ENCODE data around the gene SPSB1. TPM values are rescaled to one million over a fixed set of nuclear protein-coding genes. Genes with fewer than 3 reads are reported as not detected.

SPSB1 gene
- total RNA-seq, 2 donors from 2014 or later, result 20.4 to 26.9 TPM

DNA sequence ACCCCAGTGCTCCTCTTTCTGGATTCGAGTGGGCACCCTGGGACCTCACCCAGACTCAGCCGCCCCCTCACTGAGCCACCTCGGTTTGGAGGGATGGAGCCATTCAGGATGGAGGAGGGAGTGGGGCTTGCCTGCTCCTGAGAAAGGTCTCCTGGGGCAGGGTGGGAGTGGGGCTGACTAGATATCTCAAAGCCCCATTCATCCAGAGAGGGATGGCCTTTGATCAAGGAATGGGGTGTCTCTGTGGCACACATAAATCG is 10.1 kb upstream of the SPSB1 start:
- no peak for DNase-seq
- peaks cover 10% of the 10 kb centered on the region for H3K27me3 Mint-ChIP-seq (ENCODE audit: insufficient read depth)
- peaks cover 10% of the 10 kb centered on the region for H3K9me3 Mint-ChIP-seq
- Histone ChIP-seq H3K27me3 (ENCODE audit: control insufficient read depth, insufficient read depth, low read length, poor library complexity, severe bottlenecking) (no peaks in the 10 kb centered on the region), H3K4me3 (ENCODE audit: low read length) (no peak overlapping the region), H3K9ac (ENCODE audit: extremely low read depth, low read length, poor library complexity, severe bottlenecking) (no peak overlapping the region), H3K36me3 (ENCODE audit: control insufficient read depth, insufficient read depth, low read length) (no peaks in the 10 kb centered on the region), H3K9me3 (ENCODE audit: control insufficient read depth, low read length) (peaks cover 3% of the 10 kb centered on the region), H3K27ac (ENCODE audit: low read depth, low read length) (no peak overlapping the region), H3K4me1 (ENCODE audit: control insufficient read depth, insufficient read depth, low read length) (peaks cover 3% of the 10 kb centered on the region)
- no peaks in the 10 kb centered on the region for H3K36me3 Mint-ChIP-seq (ENCODE audit: low read depth)
- peaks cover 14% of the 10 kb centered on the region for H3K4me1 Mint-ChIP-seq
- TF ChIP-seq, protein P1, sequence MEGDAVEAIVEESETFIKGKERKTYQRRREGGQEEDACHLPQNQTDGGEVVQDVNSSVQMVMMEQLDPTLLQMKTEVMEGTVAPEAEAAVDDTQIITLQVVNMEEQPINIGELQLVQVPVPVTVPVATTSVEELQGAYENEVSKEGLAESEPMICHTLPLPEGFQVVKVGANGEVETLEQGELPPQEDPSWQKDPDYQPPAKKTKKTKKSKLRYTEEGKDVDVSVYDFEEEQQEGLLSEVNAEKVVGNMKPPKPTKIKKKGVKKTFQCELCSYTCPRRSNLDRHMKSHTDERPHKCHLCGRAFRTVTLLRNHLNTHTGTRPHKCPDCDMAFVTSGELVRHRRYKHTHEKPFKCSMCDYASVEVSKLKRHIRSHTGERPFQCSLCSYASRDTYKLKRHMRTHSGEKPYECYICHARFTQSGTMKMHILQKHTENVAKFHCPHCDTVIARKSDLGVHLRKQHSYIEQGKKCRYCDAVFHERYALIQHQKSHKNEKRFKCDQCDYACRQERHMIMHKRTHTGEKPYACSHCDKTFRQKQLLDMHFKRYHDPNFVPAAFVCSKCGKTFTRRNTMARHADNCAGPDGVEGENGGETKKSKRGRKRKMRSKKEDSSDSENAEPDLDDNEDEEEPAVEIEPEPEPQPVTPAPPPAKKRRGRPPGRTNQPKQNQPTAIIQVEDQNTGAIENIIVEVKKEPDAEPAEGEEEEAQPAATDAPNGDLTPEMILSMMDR (conservative IDR thresholded peaks at IDR 0.05), result no peak
- no peak overlapping the region for H3K27ac Mint-ChIP-seq
- WGBS, 2 experiments (ENCODE audit: insufficient coverage in 1 of 2, insufficient read length in 1 of 2), result 67 to 84% methylated on average over 1 to 4 of the region's 4 CpGs
- no peak overlapping the region for H3K4me3 Mint-ChIP-seq

DNA sequence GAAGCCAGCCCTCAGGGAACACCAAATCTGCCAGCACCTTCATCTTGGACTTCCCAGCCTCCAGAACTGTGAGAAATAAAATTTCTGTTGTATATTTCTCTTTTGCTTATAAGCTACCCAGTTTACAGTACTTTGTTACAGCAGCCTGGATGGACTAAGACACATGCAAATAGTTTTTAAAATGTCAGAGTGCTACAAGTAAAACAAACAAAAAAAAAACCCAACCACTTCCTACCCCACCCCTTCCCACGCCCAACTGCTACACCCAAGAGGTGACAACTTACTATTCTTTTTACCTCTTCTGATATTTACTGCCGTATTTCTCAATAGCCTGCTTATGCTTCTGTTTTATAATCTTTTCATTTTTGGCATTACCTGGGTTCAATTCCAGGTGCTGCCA is 8.6 kb upstream of the SPSB1 start:
- H3K36me3 ChIP-seq (ENCODE audit: control insufficient read depth, insufficient read depth, low read length), result no peaks in the 10 kb centered on the region
- no peak overlapping the region for H3K9ac ChIP-seq (ENCODE audit: extremely low read depth, low read length, poor library complexity, severe bottlenecking)
- Mint-ChIP-seq H3K4me1 (peaks cover 12% of the 10 kb centered on the region), H3K4me3 (no peak overlapping the region), H3K27me3 (ENCODE audit: insufficient read depth) (peaks cover 10% of the 10 kb centered on the region), H3K9me3 (peaks cover 21% of the 10 kb centered on the region), H3K27ac (no peak overlapping the region), H3K36me3 (ENCODE audit: low read depth) (no peaks in the 10 kb centered on the region)
- H3K27ac ChIP-seq (ENCODE audit: low read depth, low read length), result no peak overlapping the region
- no peak for DNase-seq
- H3K4me3 ChIP-seq (ENCODE audit: low read length), result no peak overlapping the region
- peaks cover 14% of the 10 kb centered on the region for H3K9me3 ChIP-seq (ENCODE audit: control insufficient read depth, low read length)
- 93 to 100% methylated on average over 2 of the region's 2 CpGs for WGBS, 2 experiments (ENCODE audit: insufficient coverage in 1 of 2, insufficient read length in 1 of 2)
- peaks cover 3% of the 10 kb centered on the region for H3K4me1 ChIP-seq (ENCODE audit: control insufficient read depth, insufficient read depth, low read length)
- no peaks in the 10 kb centered on the region for H3K27me3 ChIP-seq (ENCODE audit: control insufficient read depth, insufficient read depth, low read length, poor library complexity, severe bottlenecking)
- TF ChIP-seq, protein P1 (conservative IDR thresholded peaks at IDR 0.05), result no peak

DNA sequence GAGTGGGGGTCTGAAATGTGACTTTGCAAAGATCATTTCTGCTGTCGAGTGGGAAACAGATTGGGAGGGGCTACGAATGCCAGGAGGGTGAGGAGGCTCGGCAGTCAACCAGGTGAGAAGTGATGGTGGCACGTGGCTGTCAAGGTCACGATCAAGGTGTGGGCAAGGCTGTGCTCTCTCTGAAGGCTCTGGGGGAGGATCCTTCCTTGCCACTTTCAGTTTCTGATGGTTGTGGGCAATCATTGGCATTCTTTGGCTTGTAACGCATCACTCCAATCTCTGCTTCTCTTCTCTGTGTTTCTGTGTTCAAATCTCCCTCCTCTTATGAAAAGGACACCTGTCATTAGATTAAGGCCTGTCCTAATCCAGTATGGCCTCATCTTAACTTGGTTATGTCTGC is 6.1 kb upstream of the SPSB1 start:
- no peak overlapping the region for H3K27ac Mint-ChIP-seq
- H3K4me3 ChIP-seq (ENCODE audit: low read length), result no peak overlapping the region

More for the DNA sequence above, 6.1 kb upstream of the SPSB1 start:
- no peak overlapping the region for H3K9ac ChIP-seq (ENCODE audit: extremely low read depth, low read length, poor library complexity, severe bottlenecking)
- no peaks in the 10 kb centered on the region for H3K36me3 ChIP-seq (ENCODE audit: control insufficient read depth, insufficient read depth, low read length)
- H3K27me3 ChIP-seq (ENCODE audit: control insufficient read depth, insufficient read depth, low read length, poor library complexity, severe bottlenecking), result no peaks in the 10 kb centered on the region
- H3K9me3 ChIP-seq (ENCODE audit: control insufficient read depth, low read length), result peaks cover 19% of the 10 kb centered on the region
- Mint-ChIP-seq H3K36me3 (ENCODE audit: low read depth) (no peaks in the 10 kb centered on the region), H3K4me1 (no peaks in the 10 kb centered on the region), H3K27me3 (ENCODE audit: insufficient read depth) (peaks cover 6% of the 10 kb centered on the region), H3K4me3 (no peak overlapping the region), H3K9me3 (peaks cover 22% of the 10 kb centered on the region)
- no peak overlapping the region for H3K27ac ChIP-seq (ENCODE audit: low read depth, low read length)
- no peaks in the 10 kb centered on the region for H3K4me1 ChIP-seq (ENCODE audit: control insufficient read depth, insufficient read depth, low read length)
- WGBS, 2 experiments (ENCODE audit: insufficient coverage in 1 of 2, insufficient read length in 1 of 2), result 83 to 99% methylated on average over 6 of the region's 6 CpGs
- DNase-seq, result no peak
- TF ChIP-seq, protein P1 (conservative IDR thresholded peaks at IDR 0.05), result no peak
